ENCODE results near the gene ATP6AP2. TPM values are rescaled to one million over a fixed set of nuclear protein-coding genes. Genes with fewer than 3 reads are reported as not detected.

The ATP6AP2 gene
- polyA plus RNA-seq, 1 of the 3 experiments (the other 2 are of a cell fraction) = 160 TPM

DNA sequence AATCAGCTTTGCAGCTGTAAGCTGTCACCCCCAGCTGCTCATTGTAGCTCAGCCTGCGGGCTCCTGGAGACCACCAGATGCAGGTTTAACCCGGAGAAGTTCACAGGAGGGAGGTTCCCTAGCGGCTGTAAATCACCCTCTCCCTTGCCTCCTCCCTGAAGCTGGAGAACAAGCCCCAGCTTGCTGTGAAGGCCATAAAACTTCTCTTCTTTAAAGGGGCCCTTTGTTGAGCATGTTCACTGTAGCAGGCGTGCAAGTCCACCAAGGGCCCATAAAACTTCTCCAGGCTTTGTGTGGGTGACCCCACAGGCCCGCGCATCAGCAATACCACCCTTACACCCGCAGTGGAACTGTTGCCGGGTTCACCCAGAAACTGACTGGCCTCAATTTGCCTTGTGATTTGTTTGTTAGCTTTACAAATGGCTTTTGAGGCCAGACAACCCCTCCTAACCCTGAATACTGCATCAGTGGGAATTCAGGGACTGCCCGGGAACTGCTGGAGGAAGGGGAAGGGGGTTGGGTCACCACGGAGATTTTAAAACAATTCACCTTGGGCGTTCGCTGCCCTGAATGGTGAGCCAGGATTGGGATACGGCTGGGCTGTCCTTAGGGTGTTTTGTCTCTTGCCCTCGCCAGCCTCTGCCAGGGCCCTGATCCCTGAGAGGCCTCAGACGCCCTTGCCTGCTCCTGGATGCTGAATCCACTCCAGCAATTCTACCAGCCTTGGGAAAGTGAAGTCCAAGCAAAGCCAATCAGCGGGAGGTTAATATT lies 49.5 kb upstream of the ATP6AP2 start:
- no peak overlapping the region for H3K4me2 ChIP-seq
- no peaks in the 10 kb centered on the region for H3F3A ChIP-seq (replicated peaks; ENCODE audit: insufficient read depth)
- H2AFZ ChIP-seq (ENCODE audit: low read depth) = no peak overlapping the region
- 42% methylated on average over 12 of the region's 16 CpGs for WGBS (ENCODE audit: low lambda C conversion rate)
- H3K79me2 ChIP-seq (ENCODE audit: insufficient read depth) = no peaks in the 10 kb centered on the region
- no peaks in the 10 kb centered on the region; a peak in 1 of 4 replicates for H3K4me1 ChIP-seq (ENCODE audit: control insufficient read depth in 1 of 2, insufficient read depth in 2 of 2, low read depth in 1 of 2, low read length in 1 of 2)
- H3K27me3 ChIP-seq (ENCODE audit: insufficient read depth) = peaks cover 39% of the 10 kb centered on the region; the same call in 1 of the 2 replicates
- no peak overlapping the region for H3K4me3 ChIP-seq (ENCODE audit: low read depth in 2 of 2, low read length in 1 of 2)
- no peaks in the 10 kb centered on the region for H3K9me2 ChIP-seq
- ChIA-PET CTCF (interaction anchor here (0.7 to 1.4 kb wide), 3 partner anchors 8 to 13 kb away, joined by 3 to 5 read pairs (median 4); no protein-coding TSS in a partner anchor), POLR2A (no interaction called here)
- no peaks in the 10 kb centered on the region for H3K36me3 ChIP-seq (replicated peaks in 1 of 2; ENCODE audit: control insufficient read depth in 1 of 2, insufficient read depth in 2 of 2, low read length in 1 of 2)
- H3K9me3 ChIP-seq = no peaks in the 10 kb centered on the region
- no peak for DNase-seq
- no peaks in the 10 kb centered on the region for H4K20me1 ChIP-seq (ENCODE audit: insufficient read depth)
- no peak overlapping the region for H3K9ac ChIP-seq
- TF ChIP-seq, protein P1, sequence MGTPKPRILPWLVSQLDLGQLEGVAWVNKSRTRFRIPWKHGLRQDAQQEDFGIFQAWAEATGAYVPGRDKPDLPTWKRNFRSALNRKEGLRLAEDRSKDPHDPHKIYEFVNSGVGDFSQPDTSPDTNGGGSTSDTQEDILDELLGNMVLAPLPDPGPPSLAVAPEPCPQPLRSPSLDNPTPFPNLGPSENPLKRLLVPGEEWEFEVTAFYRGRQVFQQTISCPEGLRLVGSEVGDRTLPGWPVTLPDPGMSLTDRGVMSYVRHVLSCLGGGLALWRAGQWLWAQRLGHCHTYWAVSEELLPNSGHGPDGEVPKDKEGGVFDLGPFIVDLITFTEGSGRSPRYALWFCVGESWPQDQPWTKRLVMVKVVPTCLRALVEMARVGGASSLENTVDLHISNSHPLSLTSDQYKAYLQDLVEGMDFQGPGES (IDR thresholded peaks at IDR 0.05; ENCODE audit: low read depth, low read length) = no peak
- TF ChIP-seq ZBTB33 (IDR thresholded peaks at IDR 0.05; ENCODE audit: borderline replicate concordance, low read depth) (no peak), NRF1 (IDR thresholded peaks at IDR 0.05; ENCODE audit: low read depth, low read length) (no peak), TCF12 (IDR thresholded peaks at IDR 0.05) (no peak), USF2 (IDR thresholded peaks at IDR 0.05; ENCODE audit: borderline replicate concordance, low read depth, low read length) (no peak), SMC3 (IDR thresholded peaks at IDR 0.05; ENCODE audit: low read depth, low read length) (no peak), EP300 (IDR thresholded peaks at IDR 0.05; ENCODE audit: borderline replicate concordance in 1 of 2, low read depth in 1 of 2, low read length in 1 of 2) (no peak), MAX (IDR thresholded peaks at IDR 0.05; ENCODE audit: low read depth) (no peak), POLR2AphosphoS5 (IDR thresholded peaks at IDR 0.05; ENCODE audit: low read depth, low read length) (no peak), EZH2phosphoT487 (IDR thresholded peaks at IDR 0.05; ENCODE audit: borderline replicate concordance, low read depth) (no peak)
- no peak overlapping the region for H3K27ac ChIP-seq (ENCODE audit: low read depth in 2 of 2, low read length in 1 of 2)

- Histone ChIP-seq H3K4me3 (ENCODE audit: low read depth in 2 of 2, low read length in 1 of 2) (no peak overlapping the region), H3K4me1 (ENCODE audit: control insufficient read depth in 1 of 2, insufficient read depth in 2 of 2, low read depth in 1 of 2, low read length in 1 of 2) (peaks cover 0 to 12% of the 10 kb centered on the region in 2 experiments; a peak in 1 of 4 replicates), H3K27ac (ENCODE audit: low read depth in 2 of 2, low read length in 1 of 2) (no peak overlapping the region), H3F3A (replicated peaks; ENCODE audit: insufficient read depth) (no peaks in the 10 kb centered on the region), H2AFZ (ENCODE audit: low read depth) (no peak overlapping the region), H3K9me2 (no peaks in the 10 kb centered on the region), H3K36me3 (replicated peaks in 1 of 2; ENCODE audit: control insufficient read depth in 1 of 2, insufficient read depth in 2 of 2, low read length in 1 of 2) (no peaks in the 10 kb centered on the region), H3K9ac (no peak overlapping the region), H4K20me1 (ENCODE audit: insufficient read depth) (no peaks in the 10 kb centered on the region), H3K27me3 (ENCODE audit: insufficient read depth) (peaks cover 49% of the 10 kb centered on the region), H3K9me3 (no peaks in the 10 kb centered on the region), H3K79me2 (ENCODE audit: insufficient read depth) (no peaks in the 10 kb centered on the region), H3K4me2 (no peak overlapping the region)
- CTCF ChIA-PET = interaction anchor here (1.7 kb wide), 1 partner anchor 257 kb away, joined by 5 read pairs; no protein-coding TSS in a partner anchor
- WGBS (ENCODE audit: low lambda C conversion rate) = 20% methylated on average over 4 of the region's 4 CpGs
- TF ChIP-seq TCF12 (IDR thresholded peaks at IDR 0.05) = no peak
- TF ChIP-seq, protein P2, sequence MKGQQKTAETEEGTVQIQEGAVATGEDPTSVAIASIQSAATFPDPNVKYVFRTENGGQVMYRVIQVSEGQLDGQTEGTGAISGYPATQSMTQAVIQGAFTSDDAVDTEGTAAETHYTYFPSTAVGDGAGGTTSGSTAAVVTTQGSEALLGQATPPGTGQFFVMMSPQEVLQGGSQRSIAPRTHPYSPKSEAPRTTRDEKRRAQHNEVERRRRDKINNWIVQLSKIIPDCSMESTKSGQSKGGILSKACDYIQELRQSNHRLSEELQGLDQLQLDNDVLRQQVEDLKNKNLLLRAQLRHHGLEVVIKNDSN (IDR thresholded peaks at IDR 0.05; ENCODE audit: borderline replicate concordance, low read depth) = no peak
- no peak for TF ChIP-seq TAF1 (IDR thresholded peaks at IDR 0.05; ENCODE audit: borderline replicate concordance, low read depth, low read length)
- POLR2A ChIA-PET = no interaction called here
- DNase-seq = no peak
Observed at GRCh38 chrX:40537310-40537709, 43.5 kb upstream of the ATP6AP2 start.
